SU-DHL-6 (cell line): ENCODE data around the gene ANKS1A.

Experiments used
- H2AFZ ChIP-seq: fragments of 200-600 bp; sonication (generic); 2 replicates; pipeline ENCODE4 v1.6.1; 2014; ENCODE audit warnings: low read depth, mild to moderate bottlenecking, moderate library complexity, mixed read lengths, antibody characterized with exemption, low read length; ENCODE audit not compliant: severe bottlenecking
- H3F3A ChIP-seq: fragments of 200-600 bp; shearing (Covaris generic); 2 replicates; pipeline ENCODE4 v1.6.0; 2016; ENCODE audit warnings: antibody characterized with exemption, mild to moderate bottlenecking; ENCODE audit not compliant: insufficient read depth
- H3K27ac ChIP-seq: fragments of 200-600 bp; sonication (generic); 2 replicates; pipeline ENCODE4 v1.5.1; 2016; ENCODE audit warnings: low read depth, mild to moderate bottlenecking, low read length, moderate library complexity, mixed read lengths
- H3K27me3 ChIP-seq: fragments of 200-600 bp; sonication (generic), shearing (Covaris generic); 2 replicates; pipeline ENCODE4 v1.6.0; 2014; ENCODE audit warnings: mild to moderate bottlenecking, low read length
- H3K36me3 ChIP-seq: fragments of 200-600 bp; sonication (generic); 2 replicates; pipeline ENCODE4 v1.6.1; 2014; ENCODE audit warnings: mild to moderate bottlenecking, low read length, mixed read lengths
- H3K4me2 ChIP-seq: fragments of 300-600, 200-600 bp; shearing (Covaris generic), sonication (generic); 2 replicates; pipeline ENCODE4 v1.6.0; 2014; ENCODE audit warnings: low read length, low read depth, mild to moderate bottlenecking; ENCODE audit not compliant: poor library complexity, severe bottlenecking
- H3K4me3 ChIP-seq: fragments of 200-600 bp; sonication (generic); 2 replicates; pipeline ENCODE4 v1.5.1; 2014; ENCODE audit warnings: antibody characterized with exemption, low read length, mild to moderate bottlenecking, mixed read lengths; ENCODE audit not compliant: insufficient read depth, poor library complexity, severe bottlenecking
- H3K79me2 ChIP-seq: fragments of 200-600 bp; sonication (generic); 2 replicates; pipeline ENCODE4 v1.6.1; 2014; ENCODE audit warnings: mild to moderate bottlenecking, low read length, moderate library complexity; ENCODE audit not compliant: insufficient read depth
- H3K9ac ChIP-seq: fragments of 200-600 bp; sonication (generic); 2 replicates; pipeline ENCODE4 v1.7.0; 2014; ENCODE audit warnings: mild to moderate bottlenecking, low read length
- H3K9me2 ChIP-seq: fragments of 200-600 bp; sonication (generic); replicated peaks from 2 replicates; pipeline ENCODE4 v1.6.1; 2014; ENCODE audit warnings: low read length; ENCODE audit not compliant: insufficient read depth
- H3K9me3 ChIP-seq: fragments of 200-600 bp; sonication (generic); 2 replicates; pipeline ENCODE4 v1.6.1; 2014; ENCODE audit warnings: low read length, mixed read lengths; ENCODE audit not compliant: insufficient read depth
- H4K20me1 ChIP-seq: fragments of 200-600 bp; sonication (generic); 2 replicates; pipeline ENCODE4 v1.6.1; 2014; ENCODE audit warnings: low read depth, mild to moderate bottlenecking, antibody characterized with exemption, low read length, moderate library complexity, mixed read lengths
- CTCF ChIP-seq: fragments of 200-600 bp; sonication (generic); IDR thresholded peaks from one replicate; pipeline ENCODE4 v1.5.1; 2017; ENCODE audit warnings: antibody characterized with exemption, mild to moderate bottlenecking, low read length, moderate library complexity; ENCODE audit not compliant: insufficient read depth, poor library complexity, severe bottlenecking
- EZH2phosphoT487 ChIP-seq: fragments of 200-600 bp; sonication (generic), shearing (Covaris generic); conservative IDR thresholded peaks from 2 replicates; pipeline ENCODE4 v1.6.1; 2018; ENCODE audit warnings: mild to moderate bottlenecking, antibody characterized with exemption, low read length, moderate library complexity, mixed read lengths

The ANKS1A gene

GRCh38 chr6:35077713-35078105, 188.7 kb downstream of the ANKS1A start:
- no peaks in the 10 kb centered on the region for H3K9me2 ChIP-seq
- H2AFZ ChIP-seq, result no peak overlapping the region
- TF ChIP-seq CTCF (no peak), EZH2phosphoT487 (no peak)
- H3K9me3 ChIP-seq, result no peaks in the 10 kb centered on the region
- no peaks in the 10 kb centered on the region for H3K79me2 ChIP-seq
- no peaks in the 10 kb centered on the region for H3K36me3 ChIP-seq
- H4K20me1 ChIP-seq, result no peaks in the 10 kb centered on the region
- no peaks in the 10 kb centered on the region for H3F3A ChIP-seq
- no peak overlapping the region for H3K4me2 ChIP-seq
- H3K4me3 ChIP-seq, result no peak overlapping the region
- H3K27me3 ChIP-seq, result no peaks in the 10 kb centered on the region
- no peak overlapping the region for H3K27ac ChIP-seq
- no peak overlapping the region for H3K9ac ChIP-seq

GRCh38 chr6:35078226-35078850, 189.3 kb downstream of the ANKS1A start:
- Histone ChIP-seq H3K27me3 (no peaks in the 10 kb centered on the region), H3K79me2 (no peaks in the 10 kb centered on the region), H4K20me1 (no peaks in the 10 kb centered on the region), H3K9ac (no peak overlapping the region), H3K36me3 (no peaks in the 10 kb centered on the region), H3K4me2 (no peak overlapping the region), H3K4me3 (no peak overlapping the region), H3F3A (no peaks in the 10 kb centered on the region), H3K9me2 (no peaks in the 10 kb centered on the region), H3K9me3 (no peaks in the 10 kb centered on the region), H3K27ac (no peak overlapping the region), H2AFZ (no peak overlapping the region)
- TF ChIP-seq EZH2phosphoT487, result no peak
- TF ChIP-seq CTCF, result no peak

- no peak for TF ChIP-seq CTCF
- TF ChIP-seq EZH2phosphoT487, result no peak
- H3K36me3 ChIP-seq, result no peaks in the 10 kb centered on the region
Observed at GRCh38 chr6:35078896-35079295, 189.8 kb downstream of the ANKS1A start.

More at GRCh38 chr6:35078896-35079295, 189.8 kb downstream of the ANKS1A start:
- no peak overlapping the region for H3K27ac ChIP-seq
- H3K9me3 ChIP-seq, result no peaks in the 10 kb centered on the region
- no peaks in the 10 kb centered on the region for H3F3A ChIP-seq
- H3K4me3 ChIP-seq, result no peak overlapping the region
- H3K4me2 ChIP-seq, result no peak overlapping the region
- H3K9ac ChIP-seq, result no peak overlapping the region
- no peaks in the 10 kb centered on the region for H3K9me2 ChIP-seq
- H3K27me3 ChIP-seq, result no peaks in the 10 kb centered on the region
- H3K79me2 ChIP-seq, result no peaks in the 10 kb centered on the region
- H4K20me1 ChIP-seq, result no peaks in the 10 kb centered on the region
- H2AFZ ChIP-seq, result no peak overlapping the region
